GM19468 (cell line): ENCODE data around the gene SNRNP40.
A peak's percentile ranks its signal among the peaks of the same experiment; 100 is the strongest.

Experiments used
- ATAC-seq: cut with Tn5 transposase; IDR thresholded peaks from one replicate; pipeline ENCODE4 v1.9.1; 2021; ENCODE audit warnings: mild to moderate bottlenecking, moderate library complexity, moderate number of reproducible peaks; ENCODE audit not compliant: unreplicated experiment; ENCODE audit errors: extremely low read depth

The SNRNP40 gene

GRCh38 chr1:31296486-31297276, at the start of gene SNRNP40, which contains the start of gene ZCCHC17:
Gene SNRNP40 (minus strand): TSS chr1:31296788. CDS start chr1:31296751, 37 bp downstream.
Gene ZCCHC17 (plus strand): TSS chr1:31297032. CDS start chr1:31310099, 13,067 bp downstream.
- peak; percentile 88 for ATAC-seq

GRCh38 chr1:31345635-31346034, 49.0 kb upstream of the SNRNP40 start:
- no peak for ATAC-seq

- no peak for ATAC-seq
These were observed 47.9 kb upstream of the SNRNP40 start for GRCh38 chr1:31344503-31344902.

- no peak for ATAC-seq
These were observed 40.3 kb upstream of the SNRNP40 start for GRCh38 chr1:31336687-31337467.

- no peak for ATAC-seq
These were observed 38.4 kb upstream of the SNRNP40 start for GRCh38 chr1:31335007-31335406.

DNA sequence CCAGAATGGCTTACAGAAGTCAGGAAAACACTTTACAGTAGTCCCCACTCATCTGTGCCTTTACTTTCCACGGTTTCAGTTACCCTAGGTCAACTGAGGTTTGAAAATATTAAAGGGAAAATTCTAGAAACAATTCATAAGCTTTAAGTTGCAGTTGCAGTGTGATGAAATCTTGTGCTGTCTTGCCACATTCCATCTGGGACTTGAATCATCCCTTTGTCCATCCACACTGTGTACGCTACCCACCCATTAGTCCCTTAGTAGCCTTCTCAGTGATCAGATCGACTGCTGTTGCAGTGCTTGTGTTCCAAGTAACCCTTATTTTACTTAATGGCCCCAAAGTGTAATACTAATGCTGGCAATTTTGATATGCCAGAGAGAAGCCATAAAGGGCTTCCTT, 30.8 kb upstream of the SNRNP40 start:
- ATAC-seq: no peak

- no peak for ATAC-seq
These were observed 29.9 kb upstream of the SNRNP40 start for GRCh38 chr1:31326461-31326860.

DNA sequence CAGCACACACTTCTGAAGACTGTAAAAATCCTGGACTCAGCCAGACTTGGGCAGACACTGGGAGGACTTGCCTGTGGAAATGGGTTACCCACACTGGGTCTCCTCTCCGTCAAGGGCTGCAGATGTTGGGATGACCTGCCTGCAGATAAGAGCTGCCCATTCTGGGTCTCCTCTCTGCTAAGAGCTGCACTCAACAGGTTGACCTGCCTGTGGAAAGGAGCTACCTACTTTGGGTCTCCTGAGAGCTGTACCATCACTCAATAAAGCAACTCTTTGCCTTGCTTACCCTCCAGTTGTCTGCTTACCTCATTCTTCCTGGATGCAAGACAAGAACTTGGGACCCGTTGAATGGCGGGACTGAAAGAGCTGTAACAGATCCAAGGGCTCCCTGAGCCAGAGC, 28.4 kb upstream of the SNRNP40 start:
- no peak for ATAC-seq

DNA sequence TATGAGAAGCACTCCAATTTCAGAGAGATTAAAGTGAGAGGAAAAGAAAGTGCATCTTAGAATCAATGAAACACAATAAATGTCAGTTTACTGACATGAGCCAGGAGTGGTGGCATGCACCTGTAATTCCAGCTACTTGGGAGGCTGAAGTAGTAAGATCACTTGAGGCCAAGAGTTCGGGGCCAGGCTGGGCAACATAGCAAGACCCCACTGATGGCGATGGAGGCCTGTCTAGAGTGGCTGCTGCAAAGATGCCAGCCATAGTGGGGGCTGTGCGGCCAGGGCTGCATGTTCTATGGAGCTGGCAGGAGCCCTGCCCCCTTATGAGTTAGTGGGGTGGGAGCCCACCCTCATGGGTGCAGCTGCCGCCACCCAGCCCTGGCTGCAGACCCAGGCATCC, 27.5 kb upstream of the SNRNP40 start:
- no peak for ATAC-seq

GRCh38 chr1:31318146-31318545, 21.6 kb upstream of the SNRNP40 start:
- no peak for ATAC-seq

GRCh38 chr1:31315902-31316301, 19.3 kb upstream of the SNRNP40 start:
- ATAC-seq: no peak

DNA sequence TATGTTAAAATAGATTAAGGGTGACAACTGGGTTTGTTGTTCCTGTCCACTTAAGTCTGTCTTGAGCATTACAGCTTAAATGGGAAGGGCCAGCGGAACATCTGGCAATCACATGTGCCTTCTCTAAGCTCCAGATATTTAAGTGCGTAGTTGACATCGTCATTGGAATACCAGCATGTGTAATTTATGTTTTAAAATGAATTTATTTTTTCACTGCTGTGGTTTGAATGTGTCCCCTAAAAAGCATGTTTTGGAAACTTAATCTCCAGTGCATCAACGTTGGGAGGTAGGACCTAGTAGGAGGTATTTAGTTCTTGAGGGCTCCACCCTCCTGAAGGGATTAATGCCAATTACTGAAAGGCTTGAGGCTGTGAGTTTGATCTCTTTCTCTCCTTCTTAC, 13.6 kb upstream of the SNRNP40 start:
- no peak for ATAC-seq

- no peak for ATAC-seq
These were observed 11.4 kb upstream of the SNRNP40 start for GRCh38 chr1:31308036-31308435.

GRCh38 chr1:31306278-31306677, 9.7 kb upstream of the SNRNP40 start:
- no peak for ATAC-seq

GRCh38 chr1:31302709-31303441, 6.3 kb upstream of the SNRNP40 start:
- ATAC-seq: no peak

GRCh38 chr1:31300193-31300592, 3.6 kb upstream of the SNRNP40 start:
- ATAC-seq: no peak

DNA sequence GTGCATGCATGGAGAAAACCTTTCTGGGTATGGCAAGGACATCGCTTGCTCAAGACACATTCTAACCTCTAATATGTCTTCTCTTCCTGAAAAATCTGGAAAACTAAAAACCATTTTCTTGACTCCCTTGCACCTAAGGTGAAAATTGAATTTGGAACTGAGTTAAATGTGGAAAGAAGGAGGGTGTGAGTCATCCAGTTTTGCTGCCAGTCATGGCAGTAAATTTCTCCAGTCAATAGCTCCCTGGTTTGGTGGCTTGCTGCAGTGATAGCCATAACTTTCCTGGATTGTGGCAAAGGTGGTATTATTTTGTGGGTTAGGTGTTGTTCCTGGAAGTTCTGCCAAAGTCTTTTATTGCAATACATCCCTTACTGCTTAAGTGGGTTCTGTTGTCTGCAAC, 2.8 kb upstream of the SNRNP40 start:
- no peak for ATAC-seq

- ATAC-seq: no peak
These were observed 974 bp upstream of the SNRNP40 start for GRCh38 chr1:31297277-31298247.

GRCh38 chr1:31295874-31296485, 608 bp downstream of the SNRNP40 start:
- no peak for ATAC-seq
